IPS DF 4.7 (cell line): ENCODE results near the gene AIG1.
"Not testable (repeated sequence)": the region's sequence is repeated elsewhere in the genome, so short reads cannot be mapped to it uniquely, and the experiment has no call there.

Experiments
- DNase-seq: peaks from one replicate; pipeline ENCODE4 v3.0.0-alpha.2; 2013; ENCODE audit warnings: low spot score; ENCODE audit errors: extremely low read depth

Gene AIG1

GRCh38 chr6:143264379-143264778 is 203.7 kb downstream of the AIG1 start:
- no peak for DNase-seq

- no peak for DNase-seq
Observed at GRCh38 chr6:143264986-143265764, 204.5 kb downstream of the AIG1 start.

- DNase-seq, result no peak
Observed at GRCh38 chr6:143267760-143268159, 207.1 kb downstream of the AIG1 start.

- DNase-seq, result no peak
Observed at GRCh38 chr6:143268439-143268838, 207.8 kb downstream of the AIG1 start.

- no peak for DNase-seq
Observed at GRCh38 chr6:143270026-143270425, 209.3 kb downstream of the AIG1 start.

- DNase-seq, result no peak
Observed at GRCh38 chr6:143271024-143271423, 210.3 kb downstream of the AIG1 start.

- DNase-seq, result no peak
Observed at GRCh38 chr6:143276436-143276835, 215.7 kb downstream of the AIG1 start.

GRCh38 chr6:143279385-143279784 is 218.7 kb downstream of the AIG1 start:
- DNase-seq, result no peak

GRCh38 chr6:143283887-143284645 is 223.4 kb downstream of the AIG1 start:
- DNase-seq, result no peak

GRCh38 chr6:143286251-143286795 is 225.6 kb downstream of the AIG1 start:
- DNase-seq, result no peak

- DNase-seq, result peak; percentile 81
Observed at GRCh38 chr6:143288923-143289322, 228.2 kb downstream of the AIG1 start.

- no peak for DNase-seq
Observed at GRCh38 chr6:143290206-143290605, 229.5 kb downstream of the AIG1 start.

- no peak for DNase-seq
Observed at GRCh38 chr6:143293523-143293922, 232.8 kb downstream of the AIG1 start.

GRCh38 chr6:143294265-143294860 is 233.7 kb downstream of the AIG1 start:
- no peak for DNase-seq

- DNase-seq, result no peak
Observed at GRCh38 chr6:143295932-143296331, 235.2 kb downstream of the AIG1 start.

GRCh38 chr6:143298071-143298470 is 237.4 kb downstream of the AIG1 start:
- DNase-seq, result no peak

- DNase-seq, result no peak
Observed at GRCh38 chr6:143299253-143300166, 238.8 kb downstream of the AIG1 start.

GRCh38 chr6:143301188-143301587 is 240.5 kb downstream of the AIG1 start:
- no peak for DNase-seq

- not testable (repeated sequence) for DNase-seq
Observed at GRCh38 chr6:143307760-143308159, 247.1 kb downstream of the AIG1 start.

GRCh38 chr6:143313163-143313562 is 252.5 kb downstream of the AIG1 start:
- no peak for DNase-seq

GRCh38 chr6:143321491-143322086 is 260.9 kb downstream of the AIG1 start:
- no peak for DNase-seq
